HG03558 (cell line): Measurements from ENCODE around the gene FHOD3.

Experiments
- ATAC-seq: cut with Tn5 transposase; IDR thresholded peaks from one replicate; pipeline ENCODE4 v1.9.1; 2021; ENCODE audit warnings: moderate number of reproducible peaks; ENCODE audit not compliant: unreplicated experiment; ENCODE audit errors: extremely low read depth

The FHOD3 gene

GRCh38 chr18:36316246-36316645, 18.7 kb downstream of the FHOD3 start:
- no peak for ATAC-seq

GRCh38 chr18:36321658-36322407, 24.3 kb downstream of the FHOD3 start:
- ATAC-seq, result no peak

GRCh38 chr18:36322408-36322728, 24.9 kb downstream of the FHOD3 start:
- no peak for ATAC-seq

GRCh38 chr18:36322734-36323133, 25.2 kb downstream of the FHOD3 start:
- no peak for ATAC-seq

GRCh38 chr18:36323421-36323820, 25.9 kb downstream of the FHOD3 start:
- ATAC-seq, result no peak

GRCh38 chr18:36325846-36326245, 28.3 kb downstream of the FHOD3 start:
- no peak for ATAC-seq

DNA sequence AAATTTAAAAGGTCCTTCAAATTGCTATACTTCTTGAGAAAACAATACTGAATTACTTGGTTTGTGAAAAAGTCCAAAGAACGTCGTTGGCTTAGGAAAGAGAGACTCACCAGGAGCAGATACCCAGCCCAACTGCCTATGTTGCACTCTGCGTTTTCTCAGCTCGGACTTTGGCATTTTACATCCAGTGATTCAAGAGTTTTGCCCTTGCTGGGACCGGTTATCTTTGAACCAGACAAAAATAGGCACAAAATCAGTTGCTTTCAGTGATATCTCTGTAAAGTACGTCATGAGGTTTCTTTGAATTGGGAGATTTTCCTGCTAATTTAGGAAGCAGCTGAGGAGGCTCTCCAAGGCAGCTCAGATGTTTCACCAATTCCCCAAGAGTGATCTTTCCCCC, 29.3 kb downstream of the FHOD3 start:
- no peak for ATAC-seq

- no peak for ATAC-seq
Measured at GRCh38 chr18:36327352-36328316, 30.1 kb downstream of the FHOD3 start.

DNA sequence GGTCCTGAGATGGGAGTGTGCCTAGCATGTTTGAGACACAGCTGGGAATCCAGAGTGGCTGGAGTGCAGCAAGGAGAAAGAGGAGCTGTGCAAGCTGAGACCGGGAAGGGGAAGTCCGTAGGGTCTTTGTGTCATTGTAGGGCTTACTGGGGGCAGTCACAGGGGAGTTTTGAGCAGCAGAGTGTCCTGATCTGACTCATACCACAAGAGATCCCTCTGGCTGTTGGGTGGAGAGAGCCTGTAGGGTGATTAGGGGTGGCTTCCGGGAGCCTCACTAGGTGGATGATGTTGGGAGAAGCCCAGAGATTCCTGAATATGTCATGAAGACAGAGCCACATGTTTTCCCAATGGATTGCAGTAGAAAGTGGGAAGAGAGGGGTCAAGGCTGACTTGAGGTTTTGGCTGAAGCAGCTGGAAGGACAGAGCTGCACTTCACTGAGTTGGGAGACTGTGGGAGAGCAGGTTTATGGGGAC, 30.9 kb downstream of the FHOD3 start:
- no peak for ATAC-seq

DNA sequence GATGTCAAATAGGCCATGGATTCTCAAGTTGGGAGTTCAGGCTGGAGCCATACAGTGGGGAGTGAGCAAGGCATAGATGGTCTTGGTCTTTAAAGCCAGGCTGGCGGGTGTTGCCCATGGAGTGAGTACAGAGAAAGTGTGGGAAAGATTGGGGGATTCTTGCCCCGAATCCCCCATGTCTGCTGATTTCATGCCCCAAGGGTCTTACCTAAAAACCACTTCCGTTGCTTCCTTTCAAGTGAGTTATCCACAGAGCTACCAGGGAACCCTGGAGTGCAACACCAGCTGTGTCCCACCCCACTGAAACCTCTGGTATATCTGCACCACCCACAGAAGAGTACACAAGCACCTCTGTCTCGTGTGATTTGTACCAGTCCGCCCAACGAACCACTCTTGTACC, 31.4 kb downstream of the FHOD3 start:
- ATAC-seq, result no peak

GRCh38 chr18:36329684-36330434, 32.3 kb downstream of the FHOD3 start:
- no peak for ATAC-seq

DNA sequence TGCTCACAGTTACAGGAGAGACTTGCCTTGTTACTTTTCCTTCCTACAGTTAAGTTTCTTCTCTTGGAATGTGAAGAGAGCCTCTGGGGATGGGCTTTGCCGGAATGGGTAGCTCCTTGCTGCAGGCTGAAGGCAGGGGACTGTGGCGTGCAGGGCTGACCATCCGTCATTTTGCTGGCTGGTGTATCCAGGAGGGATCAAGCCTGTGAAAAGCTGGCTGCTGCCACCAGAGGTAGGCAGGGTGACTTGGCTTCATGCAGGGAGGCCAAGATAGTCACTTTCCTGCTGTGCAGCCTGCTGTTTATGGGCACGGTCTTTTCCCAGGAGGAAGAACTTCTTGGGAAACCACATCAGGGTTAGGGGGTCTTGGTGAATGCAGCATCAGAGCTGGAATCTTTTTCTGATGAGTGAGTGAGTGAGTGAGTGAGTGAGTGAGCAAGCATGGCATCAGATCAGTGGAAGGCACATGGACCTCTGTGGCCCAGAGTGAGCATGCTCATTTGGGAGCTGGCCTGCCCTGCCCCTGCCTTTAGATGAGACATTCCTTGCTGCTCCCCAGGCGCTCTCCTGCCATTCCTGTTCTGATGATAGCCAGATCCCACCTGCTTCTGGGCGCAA, 33.0 kb downstream of the FHOD3 start:
- no peak for ATAC-seq

DNA sequence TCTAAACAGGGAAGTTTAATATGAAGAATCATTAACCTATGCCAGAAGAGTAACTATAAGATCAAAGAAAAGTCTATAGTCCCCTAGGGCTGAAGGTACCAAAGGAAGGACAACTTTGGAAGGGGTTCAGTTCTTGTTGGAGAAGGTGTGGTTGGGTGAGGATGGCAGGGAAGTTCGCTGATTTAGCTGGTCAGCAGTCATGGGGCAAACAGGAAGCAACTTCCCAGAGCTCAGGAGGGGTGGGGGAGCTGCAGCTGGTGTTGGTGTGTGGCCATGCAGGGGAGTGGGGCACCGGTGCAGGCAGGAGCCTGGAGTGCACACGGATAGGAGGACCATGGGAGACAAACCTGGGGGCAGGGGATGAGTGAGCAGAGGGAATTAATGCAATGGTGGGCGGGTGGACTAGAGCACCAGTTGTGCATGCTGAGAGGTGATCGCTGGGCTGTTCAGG, 34.0 kb downstream of the FHOD3 start:
- ATAC-seq, result no peak

- no peak for ATAC-seq
Measured at GRCh38 chr18:36333414-36333813, 35.9 kb downstream of the FHOD3 start.

- ATAC-seq, result no peak
Measured at GRCh38 chr18:36334798-36335197, 37.3 kb downstream of the FHOD3 start.

GRCh38 chr18:36335476-36336279, 38.2 kb downstream of the FHOD3 start:
- no peak for ATAC-seq

DNA sequence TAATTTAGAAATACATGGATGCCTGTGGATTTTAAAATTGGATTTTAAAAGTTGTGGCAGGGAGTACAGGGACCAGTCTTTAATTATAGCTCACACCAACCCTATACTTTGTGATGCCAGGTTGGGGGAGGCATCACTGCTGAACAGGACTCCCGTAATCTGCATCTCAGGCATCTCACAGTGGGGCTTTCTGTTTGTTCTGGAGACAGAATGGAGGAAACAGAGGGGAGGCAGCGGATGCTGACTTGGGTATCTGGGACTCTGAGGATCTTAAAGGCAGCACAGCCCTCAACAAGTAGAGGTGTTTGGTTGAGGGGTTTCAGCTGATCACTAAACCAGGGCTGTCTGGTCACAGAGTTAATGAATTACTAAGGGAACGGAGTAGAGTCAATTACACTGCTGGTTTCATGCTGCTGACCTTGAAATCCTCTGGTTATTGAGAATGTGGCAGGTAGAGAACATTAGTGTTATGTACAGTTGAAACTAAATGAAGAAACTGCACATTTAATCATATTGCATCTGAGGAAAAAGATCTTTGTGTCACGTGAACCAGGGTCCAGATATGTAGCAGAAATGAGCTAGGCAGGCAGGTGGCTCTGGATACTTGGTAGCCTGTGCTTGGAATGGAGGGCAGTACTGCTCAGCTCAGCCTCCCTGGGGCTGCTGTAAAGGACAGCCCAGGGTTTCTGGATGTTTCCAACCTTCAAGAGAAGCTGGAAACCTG, 40.3 kb downstream of the FHOD3 start:
- ATAC-seq, result no peak

GRCh38 chr18:36338403-36338933, 41.0 kb downstream of the FHOD3 start:
- ATAC-seq, result no peak
